ENCODE data around the gene HS1BP3. TPM values are rescaled to one million over a fixed set of nuclear protein-coding genes. Genes with fewer than 3 reads are reported as not detected.

The HS1BP3 gene
- total RNA-seq, 1 donor from 2014 or later = 33.2 TPM

DNA sequence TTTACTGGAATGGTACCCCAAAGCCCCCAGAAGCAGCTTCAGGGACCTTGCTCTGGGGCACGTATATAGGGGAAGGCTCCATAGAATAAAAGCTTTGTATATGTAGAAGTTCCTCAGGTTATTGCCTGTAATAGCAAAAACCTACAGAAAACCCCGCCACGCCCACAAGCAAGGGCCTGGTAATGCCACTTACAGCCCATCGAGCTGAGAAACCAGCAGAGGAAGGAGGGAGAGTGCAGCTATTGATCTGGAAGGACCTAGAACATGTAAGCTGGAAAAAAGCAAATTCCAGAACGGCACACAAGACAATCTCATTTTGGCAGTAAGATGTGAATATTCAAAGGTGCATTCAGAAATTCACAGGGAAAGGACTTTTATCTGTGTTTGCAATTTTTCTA is 15.8 kb downstream of the HS1BP3 start:
- Mint-ChIP-seq H3K36me3 (ENCODE audit: low read depth) (peaks cover 5% of the 10 kb centered on the region), H3K4me3 (ENCODE audit: unreplicated experiment) (no peak overlapping the region), H3K9me3 (ENCODE audit: low read depth) (no peaks in the 10 kb centered on the region), H3K27me3 (ENCODE audit: low read depth) (no peaks in the 10 kb centered on the region), H3K4me1 (ENCODE audit: low read depth) (peaks cover 24% of the 10 kb centered on the region), H3K27ac (ENCODE audit: unreplicated experiment) (no peak overlapping the region)
- TF ChIP-seq, protein P1, sequence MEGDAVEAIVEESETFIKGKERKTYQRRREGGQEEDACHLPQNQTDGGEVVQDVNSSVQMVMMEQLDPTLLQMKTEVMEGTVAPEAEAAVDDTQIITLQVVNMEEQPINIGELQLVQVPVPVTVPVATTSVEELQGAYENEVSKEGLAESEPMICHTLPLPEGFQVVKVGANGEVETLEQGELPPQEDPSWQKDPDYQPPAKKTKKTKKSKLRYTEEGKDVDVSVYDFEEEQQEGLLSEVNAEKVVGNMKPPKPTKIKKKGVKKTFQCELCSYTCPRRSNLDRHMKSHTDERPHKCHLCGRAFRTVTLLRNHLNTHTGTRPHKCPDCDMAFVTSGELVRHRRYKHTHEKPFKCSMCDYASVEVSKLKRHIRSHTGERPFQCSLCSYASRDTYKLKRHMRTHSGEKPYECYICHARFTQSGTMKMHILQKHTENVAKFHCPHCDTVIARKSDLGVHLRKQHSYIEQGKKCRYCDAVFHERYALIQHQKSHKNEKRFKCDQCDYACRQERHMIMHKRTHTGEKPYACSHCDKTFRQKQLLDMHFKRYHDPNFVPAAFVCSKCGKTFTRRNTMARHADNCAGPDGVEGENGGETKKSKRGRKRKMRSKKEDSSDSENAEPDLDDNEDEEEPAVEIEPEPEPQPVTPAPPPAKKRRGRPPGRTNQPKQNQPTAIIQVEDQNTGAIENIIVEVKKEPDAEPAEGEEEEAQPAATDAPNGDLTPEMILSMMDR (IDR thresholded peaks at IDR 0.05) = no peak
- DNase-seq (ENCODE audit: low spot score) = peak; percentile 9

DNA sequence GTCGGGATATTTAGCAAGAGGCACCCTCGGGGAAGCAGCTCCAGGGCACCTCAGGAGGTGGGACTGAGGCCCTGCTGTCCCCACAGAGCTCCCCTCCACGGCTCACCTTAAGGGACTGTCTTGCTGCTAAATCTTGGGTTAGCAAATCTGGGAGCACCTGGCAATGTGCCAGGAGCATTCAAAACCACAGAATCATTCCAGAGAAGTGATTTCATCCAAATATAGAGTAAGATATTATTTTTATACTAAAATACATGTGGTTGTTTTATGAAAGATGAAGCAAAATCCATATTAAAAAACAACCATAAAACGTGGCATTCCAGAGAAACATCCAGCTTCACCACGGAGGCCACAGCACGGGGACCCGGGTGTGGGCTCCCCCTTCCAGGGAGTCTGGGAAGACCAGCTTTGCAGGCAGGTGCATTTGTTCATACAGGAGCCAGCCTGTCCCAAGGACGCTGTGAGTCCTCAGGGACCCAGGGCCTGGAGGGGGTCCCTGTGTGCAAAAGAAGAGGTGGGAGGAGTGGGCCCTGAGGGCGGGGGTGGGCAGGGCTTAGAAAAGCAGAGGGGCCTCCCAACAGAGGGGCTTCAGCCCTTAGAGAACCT is 16.3 kb downstream of the HS1BP3 start:
- H3K36me3 Mint-ChIP-seq (ENCODE audit: low read depth) = peaks cover 4% of the 10 kb centered on the region
- TF ChIP-seq, protein P1 (IDR thresholded peaks at IDR 0.05) = peak; percentile 32
- no peaks in the 10 kb centered on the region for H3K27me3 Mint-ChIP-seq (ENCODE audit: low read depth)
- peak; percentile 85 for DNase-seq (ENCODE audit: low spot score)
- H3K9me3 Mint-ChIP-seq (ENCODE audit: low read depth) = no peaks in the 10 kb centered on the region
- peak overlapping the region; percentile 41 for H3K27ac Mint-ChIP-seq (ENCODE audit: unreplicated experiment)
- H3K4me3 Mint-ChIP-seq (ENCODE audit: unreplicated experiment) = no peak overlapping the region
- H3K4me1 Mint-ChIP-seq (ENCODE audit: low read depth) = peaks cover 26% of the 10 kb centered on the region

DNA sequence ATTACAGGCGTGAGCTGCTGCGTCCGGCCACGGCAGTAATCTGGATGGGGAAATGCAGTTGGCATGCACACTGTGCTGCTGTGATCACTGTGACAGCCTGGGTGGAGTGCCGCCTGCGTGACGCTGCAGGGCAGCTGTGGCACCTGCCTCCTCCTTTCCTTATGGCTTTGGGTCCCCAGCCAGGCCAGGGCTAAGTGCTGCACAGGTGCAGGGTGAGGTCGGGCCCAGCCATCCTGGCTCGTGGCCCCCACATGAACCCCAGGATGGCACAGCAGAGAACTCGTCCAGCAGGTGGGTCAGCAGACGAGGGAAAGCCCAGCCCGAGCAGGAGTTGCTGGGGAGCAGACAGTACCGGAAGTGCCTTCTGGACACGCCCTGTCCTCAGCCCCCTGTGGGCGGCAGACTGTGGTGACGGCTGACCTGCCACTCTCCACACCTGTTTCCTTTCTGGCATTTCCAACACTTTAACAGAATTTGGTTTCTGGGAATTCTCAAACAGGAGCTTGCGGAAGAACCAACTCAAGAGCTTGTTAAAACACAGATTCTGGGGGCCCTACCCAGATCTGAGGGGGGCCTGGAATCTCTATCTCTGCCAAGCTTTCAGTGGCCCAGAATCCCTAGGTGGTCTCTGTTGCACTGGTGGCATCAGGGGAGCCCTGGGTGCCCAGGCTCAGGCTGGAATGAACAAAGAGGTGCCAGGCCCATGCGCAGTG is 16.9 kb downstream of the HS1BP3 start:
- H3K27me3 Mint-ChIP-seq (ENCODE audit: low read depth) = no peaks in the 10 kb centered on the region
- H3K4me1 Mint-ChIP-seq (ENCODE audit: low read depth) = peaks cover 27% of the 10 kb centered on the region
- no peak overlapping the region for H3K4me3 Mint-ChIP-seq (ENCODE audit: unreplicated experiment)
- H3K9me3 Mint-ChIP-seq (ENCODE audit: low read depth) = no peaks in the 10 kb centered on the region
- peaks cover 2% of the 10 kb centered on the region for H3K36me3 Mint-ChIP-seq (ENCODE audit: low read depth)
- H3K27ac Mint-ChIP-seq (ENCODE audit: unreplicated experiment) = no peak overlapping the region
- TF ChIP-seq, protein P1 (IDR thresholded peaks at IDR 0.05) = no peak
- peak; percentile 90 for DNase-seq (ENCODE audit: low spot score)

DNA sequence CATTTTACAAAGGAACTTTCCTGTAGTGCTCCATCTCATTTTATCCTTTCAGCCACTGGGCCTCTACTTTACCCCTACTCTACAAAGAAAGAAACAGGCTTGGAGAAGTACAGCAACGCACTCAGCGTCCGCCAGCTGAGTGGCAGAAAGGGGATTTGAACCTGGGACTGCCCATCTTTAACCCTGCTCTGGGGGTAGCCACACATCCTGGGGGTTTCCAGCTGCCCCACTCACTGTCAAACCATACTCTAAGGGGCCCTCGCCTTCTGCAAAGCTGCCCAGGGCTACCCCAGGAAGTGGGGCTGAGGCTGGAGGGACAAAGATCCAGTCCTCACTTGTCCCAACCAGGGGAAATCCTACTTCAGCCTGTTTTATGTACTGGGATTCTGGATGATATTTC is 17.9 kb downstream of the HS1BP3 start:
- no peaks in the 10 kb centered on the region for H3K9me3 Mint-ChIP-seq (ENCODE audit: low read depth)
- H3K4me1 Mint-ChIP-seq (ENCODE audit: low read depth) = peaks cover 27% of the 10 kb centered on the region
- H3K27ac Mint-ChIP-seq (ENCODE audit: unreplicated experiment) = no peak overlapping the region
- H3K36me3 Mint-ChIP-seq (ENCODE audit: low read depth) = peaks cover 2% of the 10 kb centered on the region
- no peak overlapping the region for H3K4me3 Mint-ChIP-seq (ENCODE audit: unreplicated experiment)
- no peaks in the 10 kb centered on the region for H3K27me3 Mint-ChIP-seq (ENCODE audit: low read depth)
- TF ChIP-seq, protein P1 (IDR thresholded peaks at IDR 0.05) = no peak
- DNase-seq (ENCODE audit: low spot score) = peak; percentile 47

DNA sequence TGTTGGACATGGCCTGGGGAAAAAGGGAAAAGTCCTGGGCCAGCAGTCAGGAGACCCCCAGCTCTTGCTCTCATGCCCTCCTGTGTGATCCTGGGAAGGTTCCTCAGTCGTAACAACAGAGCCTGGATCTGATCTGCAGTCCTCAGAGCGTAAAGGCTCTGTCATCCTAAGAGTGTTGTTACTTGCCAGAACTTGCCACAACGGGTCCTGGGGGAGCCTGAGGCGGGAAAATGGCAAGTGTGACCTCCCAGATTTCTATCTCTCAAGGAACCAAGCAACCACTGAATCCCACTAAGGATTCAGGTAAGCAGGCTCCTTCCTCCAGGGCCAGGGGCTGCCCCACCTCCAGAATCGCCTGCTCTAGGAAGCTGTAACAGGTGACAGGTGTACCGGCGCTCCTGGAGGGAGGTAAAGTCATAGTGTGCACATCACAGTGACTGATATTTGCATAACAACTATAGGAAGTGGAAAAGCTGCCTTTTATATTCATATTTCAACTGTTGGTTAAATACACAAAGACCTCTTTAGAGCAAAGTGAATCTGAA is 18.4 kb downstream of the HS1BP3 start:
- Mint-ChIP-seq H3K27ac (ENCODE audit: unreplicated experiment) (no peak overlapping the region), H3K4me1 (ENCODE audit: low read depth) (peaks cover 27% of the 10 kb centered on the region), H3K9me3 (ENCODE audit: low read depth) (no peaks in the 10 kb centered on the region), H3K36me3 (ENCODE audit: low read depth) (peaks cover 2% of the 10 kb centered on the region), H3K4me3 (ENCODE audit: unreplicated experiment) (no peak overlapping the region), H3K27me3 (ENCODE audit: low read depth) (no peaks in the 10 kb centered on the region)
- peak; percentile 46 for DNase-seq (ENCODE audit: low spot score)
- TF ChIP-seq, protein P1 (IDR thresholded peaks at IDR 0.05) = no peak
